Measurements from ENCODE around the gene N4BP2L2. TPM values are rescaled to one million over a fixed set of nuclear protein-coding genes. Genes with fewer than 3 reads are reported as not detected.

Gene N4BP2L2
- polyA plus RNA-seq, 1 donor from 2014 or later = 317 TPM

- Histone ChIP-seq H3K9me2 (ENCODE audit: insufficient read depth, low read length) (no peaks in the 10 kb centered on the region), H3K9me3 (ENCODE audit: low read length) (no peaks in the 10 kb centered on the region), H4K20me1 (ENCODE audit: insufficient read depth) (no peaks in the 10 kb centered on the region), H3K9ac (ENCODE audit: low read length) (peak overlapping the region; percentile 51), H3K27ac (ENCODE audit: low read length) (no peak overlapping the region), H3K4me2 (ENCODE audit: low read length) (no peak overlapping the region), H3K36me3 (ENCODE audit: insufficient read depth, low read length) (no peaks in the 10 kb centered on the region), H3K27me3 (ENCODE audit: insufficient read depth, low read depth, low read length) (peaks cover 36% of the 10 kb centered on the region), H3F3A (ENCODE audit: insufficient read depth, low read length, poor library complexity, severe bottlenecking) (no peaks in the 10 kb centered on the region), H3K4me3 (ENCODE audit: low read length) (peak overlapping the region; percentile 71), H3K79me2 (replicated peaks; ENCODE audit: insufficient read depth, low read length) (no peaks in the 10 kb centered on the region), H2AFZ (ENCODE audit: low read depth, low read length) (no peak overlapping the region)
- TF ChIP-seq EZH2 (IDR thresholded peaks at IDR 0.05; ENCODE audit: borderline replicate concordance, insufficient read depth, low read length, poor library complexity, severe bottlenecking) (peak; percentile 32), EP300 (conservative IDR thresholded peaks at IDR 0.05; ENCODE audit: poor library complexity, severe bottlenecking) (no peak)
These were observed 111.4 kb downstream of the N4BP2L2 start for GRCh38 chr13:32426990-32427851.

- Histone ChIP-seq H3K4me2 (ENCODE audit: low read length) (no peak overlapping the region), H3K36me3 (ENCODE audit: insufficient read depth, low read length) (no peaks in the 10 kb centered on the region), H3K4me3 (ENCODE audit: low read length) (peak overlapping the region; percentile 71), H3F3A (ENCODE audit: insufficient read depth, low read length, poor library complexity, severe bottlenecking) (no peaks in the 10 kb centered on the region), H3K27me3 (ENCODE audit: insufficient read depth, low read depth, low read length) (peaks cover 36% of the 10 kb centered on the region), H4K20me1 (ENCODE audit: insufficient read depth) (no peaks in the 10 kb centered on the region), H3K79me2 (replicated peaks; ENCODE audit: insufficient read depth, low read length) (no peaks in the 10 kb centered on the region), H3K9me3 (ENCODE audit: low read length) (no peaks in the 10 kb centered on the region), H2AFZ (ENCODE audit: low read depth, low read length) (no peak overlapping the region), H3K9ac (ENCODE audit: low read length) (no peak overlapping the region), H3K27ac (ENCODE audit: low read length) (no peak overlapping the region), H3K9me2 (ENCODE audit: insufficient read depth, low read length) (no peaks in the 10 kb centered on the region)
- TF ChIP-seq MXI1 (conservative IDR thresholded peaks at IDR 0.05; ENCODE audit: poor library complexity, severe bottlenecking) = no peak
- no peak for TF ChIP-seq SMC3 (conservative IDR thresholded peaks at IDR 0.05; ENCODE audit: poor library complexity)
- TF ChIP-seq EZH2 (IDR thresholded peaks at IDR 0.05; ENCODE audit: borderline replicate concordance, insufficient read depth, low read length, poor library complexity, severe bottlenecking) = no peak
- no peak for TF ChIP-seq EP300 (conservative IDR thresholded peaks at IDR 0.05; ENCODE audit: poor library complexity, severe bottlenecking)
- TF ChIP-seq REST (IDR thresholded peaks at IDR 0.05; ENCODE audit: borderline replicate concordance) = no peak
- no peak for TF ChIP-seq POLR2AphosphoS5 (IDR thresholded peaks at IDR 0.05)
- no peak for TF ChIP-seq CTCF (IDR thresholded peaks at IDR 0.05; ENCODE audit: poor library complexity, severe bottlenecking)
These were observed 112.2 kb downstream of the N4BP2L2 start for GRCh38 chr13:32426191-32426989.

All from neural cell (in vitro differentiated cells).